ENCODE data around the gene SLC2A8. TPM values are rescaled to one million over a fixed set of nuclear protein-coding genes. Genes with fewer than 3 reads are reported as not detected.
A peak's percentile ranks its signal among the peaks of the same experiment; 100 is the strongest.

SLC2A8 gene
- total RNA-seq, 1 donor from 2014 or later = 30.6 TPM

DNA sequence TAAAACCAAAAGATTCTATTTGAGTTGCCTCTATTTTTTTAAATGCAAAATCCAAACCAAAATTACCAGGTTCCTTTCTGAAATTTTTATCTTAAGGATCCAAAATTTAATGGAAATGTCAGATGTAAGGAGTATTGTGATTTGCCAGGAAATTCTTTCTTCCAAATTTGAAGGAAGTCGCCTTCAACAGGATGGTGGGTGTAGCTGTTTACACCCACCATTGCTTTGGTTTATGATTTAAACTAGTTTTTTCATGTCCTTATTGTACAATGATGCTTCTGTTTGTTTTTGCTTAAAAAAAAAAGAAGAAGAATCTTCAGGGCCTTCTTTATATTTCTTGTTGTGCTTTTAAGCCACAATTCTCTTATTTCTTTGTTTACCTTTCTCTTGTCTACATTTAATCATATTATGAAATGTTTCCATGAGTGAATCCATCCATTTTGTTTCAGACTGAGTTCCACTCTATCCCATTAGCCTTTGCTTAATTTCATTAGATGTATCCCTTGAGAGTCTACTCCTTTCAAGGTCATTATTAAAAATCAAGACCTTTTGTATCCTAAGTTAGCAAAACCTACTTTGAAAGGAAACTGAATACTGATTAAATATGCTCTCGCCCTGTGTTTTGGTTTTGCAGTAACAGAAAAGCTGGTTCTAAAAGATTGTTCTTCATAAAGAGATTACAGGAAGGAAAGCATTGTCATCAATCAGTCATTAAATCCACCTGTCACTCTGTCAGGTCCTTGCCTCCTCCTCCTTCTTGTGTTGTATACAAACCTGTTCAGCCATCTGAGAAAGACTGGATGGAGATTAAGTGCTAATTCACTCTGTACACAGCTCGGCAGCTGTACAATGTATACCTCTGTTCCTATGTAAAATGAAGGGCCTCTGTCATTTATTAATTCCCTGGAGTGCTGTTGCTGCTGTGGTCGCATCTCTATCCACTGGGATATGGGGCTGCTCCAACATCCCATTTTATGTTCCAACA is 45.5 kb upstream of the SLC2A8 start:
- no peak overlapping the region for H3K4me3 Mint-ChIP-seq (ENCODE audit: unreplicated experiment)
- TF ChIP-seq, protein P1, sequence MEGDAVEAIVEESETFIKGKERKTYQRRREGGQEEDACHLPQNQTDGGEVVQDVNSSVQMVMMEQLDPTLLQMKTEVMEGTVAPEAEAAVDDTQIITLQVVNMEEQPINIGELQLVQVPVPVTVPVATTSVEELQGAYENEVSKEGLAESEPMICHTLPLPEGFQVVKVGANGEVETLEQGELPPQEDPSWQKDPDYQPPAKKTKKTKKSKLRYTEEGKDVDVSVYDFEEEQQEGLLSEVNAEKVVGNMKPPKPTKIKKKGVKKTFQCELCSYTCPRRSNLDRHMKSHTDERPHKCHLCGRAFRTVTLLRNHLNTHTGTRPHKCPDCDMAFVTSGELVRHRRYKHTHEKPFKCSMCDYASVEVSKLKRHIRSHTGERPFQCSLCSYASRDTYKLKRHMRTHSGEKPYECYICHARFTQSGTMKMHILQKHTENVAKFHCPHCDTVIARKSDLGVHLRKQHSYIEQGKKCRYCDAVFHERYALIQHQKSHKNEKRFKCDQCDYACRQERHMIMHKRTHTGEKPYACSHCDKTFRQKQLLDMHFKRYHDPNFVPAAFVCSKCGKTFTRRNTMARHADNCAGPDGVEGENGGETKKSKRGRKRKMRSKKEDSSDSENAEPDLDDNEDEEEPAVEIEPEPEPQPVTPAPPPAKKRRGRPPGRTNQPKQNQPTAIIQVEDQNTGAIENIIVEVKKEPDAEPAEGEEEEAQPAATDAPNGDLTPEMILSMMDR (IDR thresholded peaks at IDR 0.05; ENCODE audit: partially characterized antibody, unreplicated experiment) = no peak
- no peak for DNase-seq
- peak overlapping the region; percentile 86 for H3K27ac Mint-ChIP-seq (ENCODE audit: unreplicated experiment)
- peaks cover 2% of the 10 kb centered on the region for H3K4me1 Mint-ChIP-seq (ENCODE audit: low read depth, unreplicated experiment)
- no peaks in the 10 kb centered on the region for H3K36me3 Mint-ChIP-seq (ENCODE audit: unreplicated experiment)
- no peaks in the 10 kb centered on the region for H3K27me3 Mint-ChIP-seq (ENCODE audit: unreplicated experiment)
- peaks cover 2% of the 10 kb centered on the region for H3K9me3 Mint-ChIP-seq (ENCODE audit: unreplicated experiment)

DNA sequence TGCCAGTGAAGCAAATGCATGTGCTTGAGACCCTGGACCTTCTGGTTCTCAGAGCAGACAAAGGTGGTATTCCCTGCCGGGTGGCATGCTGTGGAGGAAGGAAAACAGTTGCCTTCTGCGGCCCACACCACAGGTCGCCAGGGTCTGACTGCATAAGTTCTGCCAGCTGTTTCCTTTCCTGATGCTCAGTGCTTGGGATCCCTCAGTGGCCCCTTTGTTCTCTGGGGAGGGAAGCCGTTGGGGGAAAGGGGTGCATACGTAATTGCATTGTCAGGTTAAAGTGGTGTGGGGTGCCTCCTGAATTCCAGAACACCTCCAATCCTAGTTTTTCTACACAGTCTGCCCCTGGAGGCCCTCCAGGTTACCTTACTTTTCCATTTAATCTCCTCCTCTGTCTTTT is 43.1 kb upstream of the SLC2A8 start:
- Mint-ChIP-seq H3K9me3 (ENCODE audit: unreplicated experiment) (peaks cover 2% of the 10 kb centered on the region), H3K27ac (ENCODE audit: unreplicated experiment) (no peak overlapping the region), H3K4me3 (ENCODE audit: unreplicated experiment) (no peak overlapping the region), H3K36me3 (ENCODE audit: unreplicated experiment) (no peaks in the 10 kb centered on the region), H3K27me3 (ENCODE audit: unreplicated experiment) (peaks cover 3% of the 10 kb centered on the region), H3K4me1 (ENCODE audit: low read depth, unreplicated experiment) (peaks cover 2% of the 10 kb centered on the region)
- no peak for DNase-seq
- TF ChIP-seq, protein P1 (IDR thresholded peaks at IDR 0.05; ENCODE audit: partially characterized antibody, unreplicated experiment) = no peak

DNA sequence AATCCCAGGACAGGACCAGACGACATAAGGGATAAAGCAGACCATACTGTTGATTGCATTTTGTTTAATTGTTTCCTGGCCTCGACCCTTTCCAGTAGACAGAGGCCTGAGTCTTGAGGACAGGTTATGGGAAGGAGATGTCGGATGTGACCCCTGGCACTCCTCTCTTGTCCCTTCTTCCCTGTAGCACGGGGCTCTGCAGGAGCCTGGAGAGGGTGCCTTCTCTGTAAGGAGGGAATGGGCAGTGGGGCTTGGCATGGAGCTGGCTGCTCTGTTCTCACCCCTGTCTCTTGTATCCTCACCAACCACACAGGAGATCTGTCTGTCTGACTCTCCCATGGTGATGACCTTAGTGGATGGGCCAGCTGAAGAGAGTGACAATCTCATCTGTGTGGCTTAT is 40.1 kb upstream of the SLC2A8 start:
- Mint-ChIP-seq H3K4me3 (ENCODE audit: unreplicated experiment) (no peak overlapping the region), H3K27me3 (ENCODE audit: unreplicated experiment) (peaks cover 3% of the 10 kb centered on the region)

DNA sequence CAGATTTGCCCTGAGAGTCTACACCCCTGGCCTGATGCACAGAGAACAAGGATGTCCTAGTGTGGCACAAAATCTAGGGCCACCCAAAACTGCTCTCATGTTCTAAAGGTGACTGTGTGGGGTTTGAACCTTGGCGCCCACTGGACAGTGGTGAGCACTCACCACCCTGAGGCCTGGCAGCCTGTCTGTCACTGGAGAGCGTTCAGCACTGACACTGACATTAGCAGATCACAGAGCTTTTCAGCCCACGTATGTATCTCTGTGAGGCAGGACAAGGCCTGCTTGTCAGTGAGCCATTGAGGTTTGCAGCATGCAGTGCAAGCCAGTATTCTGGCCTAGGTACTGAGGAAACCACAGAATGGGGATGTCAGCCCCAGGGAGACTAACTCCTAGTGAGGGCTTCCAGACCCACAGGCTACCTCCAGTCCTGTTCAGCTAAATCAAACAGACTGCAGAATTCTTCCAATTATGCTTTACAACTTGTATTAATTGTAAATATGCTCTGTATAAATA is 38.9 kb upstream of the SLC2A8 start:
- peaks cover 3% of the 10 kb centered on the region for H3K27me3 Mint-ChIP-seq (ENCODE audit: unreplicated experiment)
- H3K27ac Mint-ChIP-seq (ENCODE audit: unreplicated experiment) = no peak overlapping the region
- no peak overlapping the region for H3K4me3 Mint-ChIP-seq (ENCODE audit: unreplicated experiment)
- TF ChIP-seq, protein P1 (IDR thresholded peaks at IDR 0.05; ENCODE audit: partially characterized antibody, unreplicated experiment) = no peak
- H3K4me1 Mint-ChIP-seq (ENCODE audit: low read depth, unreplicated experiment) = peaks cover 2% of the 10 kb centered on the region
- H3K9me3 Mint-ChIP-seq (ENCODE audit: unreplicated experiment) = peaks cover 2% of the 10 kb centered on the region
- H3K36me3 Mint-ChIP-seq (ENCODE audit: unreplicated experiment) = no peaks in the 10 kb centered on the region
- DNase-seq = no peak

More for the DNA sequence above, 40.1 kb upstream of the SLC2A8 start:
- no peaks in the 10 kb centered on the region for H3K36me3 Mint-ChIP-seq (ENCODE audit: unreplicated experiment)
- no peak for DNase-seq
- TF ChIP-seq, protein P1 (IDR thresholded peaks at IDR 0.05; ENCODE audit: partially characterized antibody, unreplicated experiment) = no peak
- H3K27ac Mint-ChIP-seq (ENCODE audit: unreplicated experiment) = no peak overlapping the region
- peaks cover 2% of the 10 kb centered on the region for H3K9me3 Mint-ChIP-seq (ENCODE audit: unreplicated experiment)
- H3K4me1 Mint-ChIP-seq (ENCODE audit: low read depth, unreplicated experiment) = no peaks in the 10 kb centered on the region

DNA sequence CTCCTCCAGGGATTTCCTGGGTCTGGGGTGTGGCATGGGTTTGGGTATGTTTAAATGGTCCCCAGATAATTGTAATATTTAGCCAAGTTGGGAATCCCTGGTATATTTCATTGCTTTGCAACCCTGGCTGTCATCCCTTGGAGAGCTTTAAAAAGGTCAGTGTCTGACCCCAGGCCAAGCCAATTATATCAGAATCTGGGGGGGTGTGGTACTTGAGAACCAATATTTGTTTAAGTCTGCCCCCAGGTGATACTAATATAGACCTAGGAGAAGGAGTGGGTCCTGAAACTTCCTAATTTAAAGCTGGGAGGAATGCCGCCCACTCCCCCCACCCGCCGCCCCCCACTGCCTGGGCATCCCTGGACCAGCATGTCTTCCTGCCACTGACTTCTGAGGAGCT is 38.2 kb upstream of the SLC2A8 start:
- H3K4me3 Mint-ChIP-seq (ENCODE audit: unreplicated experiment) = no peak overlapping the region
- no peak overlapping the region for H3K27ac Mint-ChIP-seq (ENCODE audit: unreplicated experiment)
- TF ChIP-seq, protein P1 (IDR thresholded peaks at IDR 0.05; ENCODE audit: partially characterized antibody, unreplicated experiment) = no peak
- H3K9me3 Mint-ChIP-seq (ENCODE audit: unreplicated experiment) = peaks cover 2% of the 10 kb centered on the region
- no peak for DNase-seq
- H3K4me1 Mint-ChIP-seq (ENCODE audit: low read depth, unreplicated experiment) = peaks cover 8% of the 10 kb centered on the region
- no peaks in the 10 kb centered on the region for H3K36me3 Mint-ChIP-seq (ENCODE audit: unreplicated experiment)
- peaks cover 3% of the 10 kb centered on the region for H3K27me3 Mint-ChIP-seq (ENCODE audit: unreplicated experiment)
